Measurements from ENCODE around the gene FGF4.

Gene FGF4

GRCh38 chr11:69775163-69775755 lies at the start of gene FGF4:
Gene FGF4 (minus strand): TSS chr11:69775341. CDS start chr11:69775084, 257 bp downstream.
- DNase-seq (ENCODE audit: extremely low spot score), result no peak
- ChIA-PET CTCF (no interaction called here), POLR2A (no interaction called here)
- no peak for TF ChIP-seq ELF4 (IDR thresholded peaks at IDR 0.05)
- no peak for TF ChIP-seq TARDBP (IDR thresholded peaks at IDR 0.05)
- TF ChIP-seq BHLHE40 (IDR thresholded peaks at IDR 0.05; ENCODE audit: borderline replicate concordance), result no peak
- TF ChIP-seq FOXK2 (IDR thresholded peaks at IDR 0.05), result no peak
- no peak for TF ChIP-seq LEF1 (IDR thresholded peaks at IDR 0.05; ENCODE audit: borderline replicate concordance)
- TF ChIP-seq FOXM1 (IDR thresholded peaks at IDR 0.05; ENCODE audit: borderline replicate concordance), result no peak
- no peak for TF ChIP-seq SUZ12 (IDR thresholded peaks at IDR 0.05)

DNA sequence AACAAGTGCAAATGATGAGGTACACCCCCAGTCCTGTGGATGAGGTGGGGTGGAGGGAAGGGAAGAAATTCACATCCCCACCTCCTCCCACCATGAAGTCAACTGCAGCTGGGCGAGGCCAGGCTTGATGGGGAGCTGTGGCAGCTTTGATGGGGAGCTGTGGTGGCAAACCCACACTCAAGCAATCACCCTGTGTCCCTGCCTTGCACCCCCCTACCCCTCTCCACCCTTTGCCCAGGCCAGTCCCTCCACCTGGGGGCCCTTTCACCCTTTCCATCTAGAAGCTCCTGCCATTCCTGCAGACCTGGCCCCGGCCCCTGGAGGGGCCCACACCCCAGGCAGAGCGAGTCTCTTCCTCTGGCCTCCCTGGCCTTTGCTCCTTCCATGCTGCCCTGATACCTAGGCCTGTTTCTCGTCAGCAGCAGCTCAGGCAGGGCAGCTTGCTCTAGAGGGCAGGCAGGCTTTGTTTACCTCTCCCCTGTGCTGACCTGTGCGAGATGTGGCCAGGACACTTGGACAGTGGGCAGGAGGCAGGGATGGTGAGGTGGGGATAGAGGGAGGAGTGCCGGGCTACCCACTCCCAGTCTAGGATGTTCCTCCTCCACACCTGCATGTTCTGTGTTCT lies 48.6 kb upstream of the FGF4 start:
- ChIA-PET CTCF (no interaction called here), POLR2A (no interaction called here)
- DNase-seq (ENCODE audit: extremely low spot score), result no peak
- TF ChIP-seq TARDBP (IDR thresholded peaks at IDR 0.05) (no peak), LEF1 (IDR thresholded peaks at IDR 0.05; ENCODE audit: borderline replicate concordance) (no peak), ARNT (IDR thresholded peaks at IDR 0.05) (no peak), CTBP1 (IDR thresholded peaks at IDR 0.05; ENCODE audit: borderline replicate concordance) (no peak), HDGF (IDR thresholded peaks at IDR 0.05; ENCODE audit: borderline replicate concordance) (no peak), ELF4 (IDR thresholded peaks at IDR 0.05) (no peak), FOXA1 (IDR thresholded peaks at IDR 0.05) (no peak), FOXK2 (IDR thresholded peaks at IDR 0.05) (no peak), NFRKB (IDR thresholded peaks at IDR 0.05) (no peak), SUZ12 (IDR thresholded peaks at IDR 0.05) (no peak), SP1 (IDR thresholded peaks at IDR 0.05) (no peak), BHLHE40 (IDR thresholded peaks at IDR 0.05; ENCODE audit: borderline replicate concordance) (no peak), L3MBTL2 (conservative IDR thresholded peaks at IDR 0.05) (no peak), FOXM1 (IDR thresholded peaks at IDR 0.05; ENCODE audit: borderline replicate concordance) (no peak), ZNF384 (IDR thresholded peaks at IDR 0.05) (no peak)
- TF ChIP-seq, protein P1, sequence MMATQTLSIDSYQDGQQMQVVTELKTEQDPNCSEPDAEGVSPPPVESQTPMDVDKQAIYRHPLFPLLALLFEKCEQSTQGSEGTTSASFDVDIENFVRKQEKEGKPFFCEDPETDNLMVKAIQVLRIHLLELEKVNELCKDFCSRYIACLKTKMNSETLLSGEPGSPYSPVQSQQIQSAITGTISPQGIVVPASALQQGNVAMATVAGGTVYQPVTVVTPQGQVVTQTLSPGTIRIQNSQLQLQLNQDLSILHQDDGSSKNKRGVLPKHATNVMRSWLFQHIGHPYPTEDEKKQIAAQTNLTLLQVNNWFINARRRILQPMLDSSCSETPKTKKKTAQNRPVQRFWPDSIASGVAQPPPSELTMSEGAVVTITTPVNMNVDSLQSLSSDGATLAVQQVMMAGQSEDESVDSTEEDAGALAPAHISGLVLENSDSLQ (IDR thresholded peaks at IDR 0.05), result no peak

DNA sequence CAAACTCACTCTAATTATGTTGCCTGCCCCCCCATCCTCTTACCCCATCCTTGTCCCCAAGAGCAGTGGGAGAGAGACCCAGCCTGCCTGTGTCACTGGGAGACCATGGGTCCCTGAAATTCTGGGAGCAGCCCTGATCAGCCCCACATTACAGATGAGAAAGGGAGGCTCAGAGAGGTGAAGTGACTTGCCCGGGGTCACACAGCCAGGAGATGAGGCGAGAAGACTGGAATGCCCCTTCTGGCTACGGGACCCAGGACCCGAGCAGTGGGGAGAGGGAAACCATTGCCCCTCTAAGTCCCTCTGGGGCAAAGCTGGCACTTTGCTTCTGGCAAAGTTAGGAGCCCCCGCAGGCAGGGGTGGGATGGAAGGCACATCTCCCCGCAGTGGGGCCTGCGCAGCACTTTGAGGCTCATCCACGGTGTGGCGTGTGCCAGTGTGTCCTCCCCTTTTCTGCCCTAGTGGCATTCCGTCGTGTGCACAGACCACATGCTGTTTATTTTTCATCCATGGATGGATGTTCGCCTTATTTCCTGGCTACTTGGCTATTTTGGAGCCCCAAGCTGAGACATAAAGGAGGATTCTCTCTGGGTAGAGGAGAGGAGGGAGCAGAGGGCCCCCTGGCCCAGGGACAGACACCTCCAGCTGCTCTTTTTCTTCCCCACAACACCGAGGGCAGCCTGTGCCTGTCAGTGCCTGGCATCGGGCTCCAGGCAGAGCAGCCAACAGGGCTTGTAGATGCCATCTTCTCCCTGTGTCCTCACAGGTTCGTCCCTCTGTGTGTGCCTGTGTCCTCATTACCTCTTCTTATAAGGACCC lies 47.7 kb upstream of the FGF4 start:
- CTCF ChIA-PET, result no interaction called here
- DNase-seq (ENCODE audit: extremely low spot score), result no peak
- TF ChIP-seq, protein P1 (IDR thresholded peaks at IDR 0.05), result no peak
- POLR2A ChIA-PET, result no interaction called here

- POLR2A ChIA-PET, result no interaction called here
- no peak for TF ChIP-seq SUZ12 (IDR thresholded peaks at IDR 0.05)
- TF ChIP-seq FOXK2 (IDR thresholded peaks at IDR 0.05), result no peak
- no peak for TF ChIP-seq ARNT (IDR thresholded peaks at IDR 0.05)
- TF ChIP-seq BHLHE40 (IDR thresholded peaks at IDR 0.05; ENCODE audit: borderline replicate concordance), result no peak
- TF ChIP-seq ZNF384 (IDR thresholded peaks at IDR 0.05), result no peak
- no peak for TF ChIP-seq CTBP1 (IDR thresholded peaks at IDR 0.05; ENCODE audit: borderline replicate concordance)
- no peak for TF ChIP-seq FOXA1 (IDR thresholded peaks at IDR 0.05)
- no peak for TF ChIP-seq HDGF (IDR thresholded peaks at IDR 0.05; ENCODE audit: borderline replicate concordance)
- TF ChIP-seq FOXM1 (IDR thresholded peaks at IDR 0.05; ENCODE audit: borderline replicate concordance), result no peak
- TF ChIP-seq NFRKB (IDR thresholded peaks at IDR 0.05), result no peak
- no peak for TF ChIP-seq ELF4 (IDR thresholded peaks at IDR 0.05)
- TF ChIP-seq SP1 (IDR thresholded peaks at IDR 0.05), result no peak
- TF ChIP-seq LEF1 (IDR thresholded peaks at IDR 0.05; ENCODE audit: borderline replicate concordance), result no peak
- TF ChIP-seq, protein P1 (IDR thresholded peaks at IDR 0.05), result no peak
- TF ChIP-seq L3MBTL2 (conservative IDR thresholded peaks at IDR 0.05), result no peak
- TF ChIP-seq TARDBP (IDR thresholded peaks at IDR 0.05), result no peak
- no peak for DNase-seq (ENCODE audit: extremely low spot score)
- CTCF ChIA-PET, result no interaction called here
Measured at GRCh38 chr11:69821511-69822040, 46.4 kb upstream of the FGF4 start.

DNA sequence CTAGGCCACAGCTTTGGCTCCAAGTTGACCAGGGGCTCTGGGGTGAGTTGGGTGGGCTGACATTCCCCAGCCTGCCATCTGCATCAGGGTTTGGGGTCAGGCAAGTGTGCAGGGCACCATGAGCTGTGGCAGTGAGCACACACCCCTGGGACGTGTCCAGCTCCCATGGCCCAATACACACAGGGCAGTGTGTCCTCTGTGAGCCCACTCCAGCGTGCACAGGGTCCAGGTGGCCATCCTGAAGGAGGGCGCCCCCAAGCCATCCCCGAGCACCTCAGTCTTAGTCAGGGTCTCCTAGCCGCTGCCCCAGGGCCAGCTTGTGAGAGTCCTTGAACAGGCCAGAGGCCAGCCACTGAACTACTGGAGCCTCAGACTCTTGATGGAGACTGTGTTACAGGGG lies 45.3 kb upstream of the FGF4 start:
- ChIA-PET CTCF (no interaction called here), POLR2A (no interaction called here)
- TF ChIP-seq FOXA1 (IDR thresholded peaks at IDR 0.05) (no peak), ARNT (IDR thresholded peaks at IDR 0.05) (no peak), ELF4 (IDR thresholded peaks at IDR 0.05) (no peak), LEF1 (IDR thresholded peaks at IDR 0.05; ENCODE audit: borderline replicate concordance) (no peak), L3MBTL2 (conservative IDR thresholded peaks at IDR 0.05) (no peak), TARDBP (IDR thresholded peaks at IDR 0.05) (no peak)
- TF ChIP-seq, protein P1 (IDR thresholded peaks at IDR 0.05), result no peak
- no peak for DNase-seq (ENCODE audit: extremely low spot score)

Data from HEK293T (cell line).